ENCODE data around the gene RAB37.

GRCh38 chr17:74796211-74796610 lies 59.2 kb downstream of the RAB37 start:
- TF ChIP-seq POLR2A (IDR thresholded peaks at IDR 0.05; ENCODE audit: extremely low read depth, insufficient read length) (no peak), MYC (IDR thresholded peaks at IDR 0.05; ENCODE audit: low read depth, low read length) (no peak)
- TF ChIP-seq, protein P1, sequence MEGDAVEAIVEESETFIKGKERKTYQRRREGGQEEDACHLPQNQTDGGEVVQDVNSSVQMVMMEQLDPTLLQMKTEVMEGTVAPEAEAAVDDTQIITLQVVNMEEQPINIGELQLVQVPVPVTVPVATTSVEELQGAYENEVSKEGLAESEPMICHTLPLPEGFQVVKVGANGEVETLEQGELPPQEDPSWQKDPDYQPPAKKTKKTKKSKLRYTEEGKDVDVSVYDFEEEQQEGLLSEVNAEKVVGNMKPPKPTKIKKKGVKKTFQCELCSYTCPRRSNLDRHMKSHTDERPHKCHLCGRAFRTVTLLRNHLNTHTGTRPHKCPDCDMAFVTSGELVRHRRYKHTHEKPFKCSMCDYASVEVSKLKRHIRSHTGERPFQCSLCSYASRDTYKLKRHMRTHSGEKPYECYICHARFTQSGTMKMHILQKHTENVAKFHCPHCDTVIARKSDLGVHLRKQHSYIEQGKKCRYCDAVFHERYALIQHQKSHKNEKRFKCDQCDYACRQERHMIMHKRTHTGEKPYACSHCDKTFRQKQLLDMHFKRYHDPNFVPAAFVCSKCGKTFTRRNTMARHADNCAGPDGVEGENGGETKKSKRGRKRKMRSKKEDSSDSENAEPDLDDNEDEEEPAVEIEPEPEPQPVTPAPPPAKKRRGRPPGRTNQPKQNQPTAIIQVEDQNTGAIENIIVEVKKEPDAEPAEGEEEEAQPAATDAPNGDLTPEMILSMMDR (IDR thresholded peaks at IDR 0.05; ENCODE audit: low read depth, low read length) = no peak
- TF ChIP-seq, protein P2, sequence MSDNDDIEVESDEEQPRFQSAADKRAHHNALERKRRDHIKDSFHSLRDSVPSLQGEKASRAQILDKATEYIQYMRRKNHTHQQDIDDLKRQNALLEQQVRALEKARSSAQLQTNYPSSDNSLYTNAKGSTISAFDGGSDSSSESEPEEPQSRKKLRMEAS (IDR thresholded peaks at IDR 0.05; ENCODE audit: low read depth, low read length) = no peak

All from NB4 (cell line).